ENCODE results near the gene OBI1. TPM values are rescaled to one million over a fixed set of nuclear protein-coding genes. Genes with fewer than 3 reads are reported as not detected.

OBI1 gene, protein sequence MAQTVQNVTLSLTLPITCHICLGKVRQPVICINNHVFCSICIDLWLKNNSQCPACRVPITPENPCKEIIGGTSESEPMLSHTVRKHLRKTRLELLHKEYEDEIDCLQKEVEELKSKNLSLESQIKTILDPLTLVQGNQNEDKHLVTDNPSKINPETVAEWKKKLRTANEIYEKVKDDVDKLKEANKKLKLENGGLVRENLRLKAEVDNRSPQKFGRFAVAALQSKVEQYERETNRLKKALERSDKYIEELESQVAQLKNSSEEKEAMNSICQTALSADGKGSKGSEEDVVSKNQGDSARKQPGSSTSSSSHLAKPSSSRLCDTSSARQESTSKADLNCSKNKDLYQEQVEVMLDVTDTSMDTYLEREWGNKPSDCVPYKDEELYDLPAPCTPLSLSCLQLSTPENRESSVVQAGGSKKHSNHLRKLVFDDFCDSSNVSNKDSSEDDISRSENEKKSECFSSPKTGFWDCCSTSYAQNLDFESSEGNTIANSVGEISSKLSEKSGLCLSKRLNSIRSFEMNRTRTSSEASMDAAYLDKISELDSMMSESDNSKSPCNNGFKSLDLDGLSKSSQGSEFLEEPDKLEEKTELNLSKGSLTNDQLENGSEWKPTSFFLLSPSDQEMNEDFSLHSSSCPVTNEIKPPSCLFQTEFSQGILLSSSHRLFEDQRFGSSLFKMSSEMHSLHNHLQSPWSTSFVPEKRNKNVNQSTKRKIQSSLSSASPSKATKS
- total RNA-seq, result 10 to 100 TPM; 19.8 to 20.0 TPM

DNA sequence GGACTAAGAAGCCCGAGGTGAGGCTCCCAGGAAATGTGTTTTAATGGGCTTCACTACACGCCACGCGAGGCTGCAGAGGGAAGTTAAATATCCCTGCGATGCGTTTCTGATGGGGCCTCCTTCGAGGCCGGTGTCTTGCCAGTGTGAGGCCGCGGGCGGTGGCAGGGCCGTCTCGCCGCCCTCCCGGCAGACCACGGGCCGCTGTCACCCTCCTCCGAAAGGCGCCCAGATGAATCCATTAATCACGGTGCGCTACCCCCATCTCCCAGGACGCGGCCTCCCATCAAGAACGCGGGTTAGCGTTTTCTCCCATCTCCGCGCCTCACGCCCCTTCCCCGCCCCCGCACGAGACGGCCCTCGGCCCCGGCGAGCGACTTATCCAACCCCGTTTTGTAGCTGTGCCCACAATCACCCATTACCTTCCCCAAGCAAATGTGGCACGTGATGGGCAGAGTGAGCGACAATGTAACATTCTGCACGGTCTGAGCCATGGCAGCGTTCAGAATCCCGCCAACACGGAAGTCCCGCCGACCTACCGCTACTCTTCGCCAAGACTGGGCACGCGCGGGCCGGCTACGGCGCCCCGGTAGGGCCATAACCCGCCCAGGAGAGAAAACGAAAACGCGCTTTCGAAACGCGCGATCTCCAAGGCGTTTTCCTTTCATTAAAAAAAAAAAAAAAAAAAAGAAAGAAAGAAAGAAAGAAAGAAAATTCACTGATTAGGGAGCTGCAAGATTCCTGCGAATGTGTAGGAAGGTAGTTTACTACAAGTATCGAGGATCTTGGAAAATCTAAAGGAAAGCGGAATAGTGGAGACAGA, at the start of gene OBI1:
Gene OBI1 (minus strand): TSS at position 526 of the 820 bp plus-strand sequence. CDS start 35 bp downstream, at position 491.
- ChIA-PET POLR2A (interaction anchor here (0.6 to 0.7 kb wide), 2 partner anchors 31 to 909 kb away, joined by 5 read pairs; no protein-coding TSS in a partner anchor), CTCF (interaction anchor here (1.1 kb wide), 1 partner anchor 697 kb away, joined by 4 read pairs; no protein-coding TSS in a partner anchor)

DNA sequence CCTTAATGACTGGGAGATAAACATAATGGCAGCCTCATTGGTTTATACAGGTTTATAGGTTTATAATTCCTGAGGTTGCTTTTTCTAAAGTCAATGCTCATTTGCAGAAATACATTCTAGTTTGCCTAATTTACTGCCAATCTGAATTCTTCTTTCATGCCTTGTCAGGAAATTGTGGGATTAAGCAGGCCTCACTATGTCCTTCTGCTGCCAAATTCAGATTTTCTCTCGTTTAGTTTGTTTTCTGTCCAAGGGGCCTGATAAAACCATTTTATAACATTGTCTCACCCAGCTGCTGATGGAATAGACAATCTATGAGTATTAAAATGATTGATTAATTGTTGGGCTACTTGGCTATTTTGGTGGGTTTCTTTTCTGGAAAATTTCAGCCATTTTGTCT, 42.4 kb upstream of the OBI1 start:
- CTCF ChIA-PET, result no interaction called here
- POLR2A ChIA-PET, result no interaction called here

DNA sequence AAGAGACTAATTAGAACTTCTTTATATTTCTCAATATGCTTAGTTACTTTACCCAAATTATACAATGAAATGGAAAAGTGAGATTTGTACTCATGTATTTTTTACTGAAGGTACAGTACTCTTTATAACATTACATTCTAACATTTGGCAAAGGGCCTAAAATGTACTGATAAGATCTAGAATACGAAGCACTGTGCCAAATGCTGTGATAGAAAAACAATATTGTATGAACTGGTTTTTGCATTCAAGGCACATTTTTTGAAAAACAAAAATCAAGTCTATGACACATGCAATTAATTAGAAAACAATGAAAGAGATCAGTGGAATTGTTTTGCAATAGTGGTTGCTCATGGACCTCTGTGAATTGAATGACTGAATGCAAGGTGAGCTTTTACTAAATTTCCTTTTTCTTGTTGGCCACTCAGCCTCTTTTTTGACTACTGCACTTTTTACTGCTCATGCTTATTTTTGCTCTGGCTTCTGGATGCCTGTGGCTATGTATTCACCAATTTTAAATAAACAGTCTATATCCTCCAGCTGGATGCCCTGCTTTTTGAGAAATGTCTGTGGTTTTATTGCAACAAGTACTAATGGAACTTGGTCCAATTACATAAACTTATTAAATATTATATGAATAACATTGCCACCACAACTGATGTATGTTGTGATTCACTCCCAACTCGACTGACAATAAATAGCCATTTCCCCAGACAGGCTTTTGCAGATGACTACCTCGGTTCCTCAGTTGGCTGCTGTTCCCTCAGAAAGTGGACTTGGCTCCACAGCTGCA, 41.4 kb upstream of the OBI1 start:
- CTCF ChIA-PET, result interaction anchor here (0.9 kb wide), 1 partner anchor 12 kb away, joined by 3 read pairs; no protein-coding TSS in a partner anchor
- POLR2A ChIA-PET, result no interaction called here

DNA sequence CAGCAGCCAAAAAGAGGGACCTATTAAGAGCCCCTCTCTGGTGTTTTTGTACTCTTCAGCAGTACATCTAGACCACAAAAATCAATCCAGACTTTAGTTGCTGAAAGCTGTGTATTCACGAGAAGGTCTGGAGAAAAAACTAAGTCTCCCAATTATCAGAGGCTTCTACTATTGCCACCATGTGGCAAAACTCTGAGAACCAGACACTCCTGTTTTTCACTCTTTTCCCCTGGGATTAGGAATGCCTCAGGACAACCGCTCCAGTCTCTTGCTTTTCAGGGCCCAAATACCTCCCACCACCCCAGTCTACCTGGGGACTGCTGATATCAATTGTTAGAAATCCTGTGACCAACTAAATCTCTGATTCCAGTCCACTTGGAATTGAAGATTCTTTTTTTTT, 30.1 kb upstream of the OBI1 start:
- CTCF ChIA-PET, result no interaction called here
- POLR2A ChIA-PET, result no interaction called here

DNA sequence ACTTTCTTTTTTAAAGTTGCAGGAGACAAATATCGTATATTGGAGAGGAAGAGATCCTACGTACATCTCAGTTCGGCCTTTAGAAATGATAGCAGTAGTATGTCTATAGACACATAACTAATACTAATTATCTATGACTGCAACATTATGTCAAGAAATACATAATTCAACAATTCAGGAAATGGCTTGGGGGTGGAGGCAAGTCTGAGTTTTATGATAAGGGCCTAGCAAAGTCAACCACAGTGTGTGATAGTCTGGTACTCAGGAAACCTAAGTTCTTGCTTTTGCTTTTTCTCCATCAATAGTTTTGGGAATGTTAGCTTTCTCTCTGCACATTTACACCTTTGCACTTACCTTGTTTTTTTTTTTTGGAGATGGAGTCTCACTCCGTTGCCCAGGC, 27.5 kb upstream of the OBI1 start:
- CTCF ChIA-PET, result no interaction called here

DNA sequence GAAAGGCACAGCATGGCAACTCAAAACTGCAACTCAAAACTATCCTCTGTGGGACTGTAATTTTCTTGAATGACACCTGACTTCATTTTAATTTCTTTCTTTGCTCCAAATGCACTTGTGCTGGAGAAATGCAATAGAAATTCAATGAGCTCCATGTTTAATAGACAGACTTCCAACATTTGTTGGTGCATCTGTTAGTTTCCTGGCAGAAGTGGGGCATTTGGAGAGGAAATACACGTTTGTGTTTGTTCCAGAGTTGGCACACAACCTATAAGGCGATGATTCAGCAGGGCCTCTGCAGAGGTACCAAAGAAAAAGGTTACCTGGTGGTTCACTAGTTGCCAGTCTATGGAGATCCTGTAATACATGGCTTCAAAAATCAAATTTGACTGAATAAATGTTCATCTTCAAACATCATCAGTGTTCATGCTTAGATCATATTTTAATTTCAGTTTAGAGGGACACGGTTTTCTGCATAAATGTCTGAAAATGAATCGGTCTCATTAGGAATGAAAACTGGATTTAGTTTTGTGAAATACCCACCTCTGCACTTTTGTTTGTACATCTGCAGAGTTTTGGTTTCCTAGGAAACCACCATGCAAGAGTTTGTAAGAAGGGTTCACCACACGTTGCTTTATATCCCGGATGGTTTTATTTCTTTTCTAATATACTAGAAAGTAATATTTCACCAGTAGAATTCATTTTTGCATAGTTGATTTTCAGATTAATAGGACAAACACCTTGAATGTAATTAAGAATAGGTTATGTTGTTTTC, 21.8 kb upstream of the OBI1 start:
- POLR2A ChIA-PET, result no interaction called here
- CTCF ChIA-PET, result no interaction called here

More for the DNA sequence above, 27.5 kb upstream of the OBI1 start:
- POLR2A ChIA-PET, result interaction anchor here (0.6 kb wide), 1 partner anchor 1422 kb away, joined by 7 read pairs; no protein-coding TSS in a partner anchor

DNA sequence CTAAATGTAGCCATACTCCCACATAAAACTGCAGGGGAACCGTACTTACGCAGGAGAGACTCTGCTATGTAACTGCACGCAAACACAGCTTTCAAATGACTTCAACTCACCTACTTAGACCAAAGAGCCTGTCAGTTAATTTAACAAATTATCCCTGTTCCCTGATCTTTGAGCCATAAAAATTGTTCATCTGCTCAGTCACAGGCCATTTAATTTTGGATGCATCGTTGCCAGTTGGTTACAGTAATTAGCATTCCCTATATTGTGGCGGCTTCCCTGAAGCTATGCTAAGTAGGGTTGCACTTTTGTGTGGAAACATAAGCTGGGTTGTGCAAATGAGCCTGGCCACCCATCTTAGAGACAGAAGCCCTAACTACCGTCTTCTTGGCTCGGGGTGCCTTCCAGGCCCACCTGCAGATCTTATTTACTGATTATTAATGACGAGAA, 21.2 kb upstream of the OBI1 start:
- ChIA-PET CTCF (no interaction called here), POLR2A (no interaction called here)

DNA sequence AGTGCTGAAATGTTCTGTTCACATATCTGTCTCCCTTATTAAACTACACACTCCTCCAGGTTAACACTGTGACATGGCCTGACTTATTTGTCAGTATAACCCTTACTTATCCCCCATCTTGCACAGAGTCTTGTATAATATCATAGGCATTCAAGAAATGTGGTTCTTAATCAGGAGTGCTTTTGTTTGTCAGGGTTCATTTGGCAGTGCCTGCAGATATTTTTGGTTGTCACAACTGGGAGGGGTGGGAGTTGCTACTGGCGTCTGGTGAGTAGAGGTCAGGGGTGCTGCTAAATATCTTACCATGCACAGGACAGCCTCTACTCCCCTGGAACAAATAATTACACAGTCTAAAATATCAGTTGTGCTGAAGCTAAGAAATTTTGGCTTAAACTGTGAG, 20.4 kb upstream of the OBI1 start:
- ChIA-PET CTCF (no interaction called here), POLR2A (no interaction called here)

DNA sequence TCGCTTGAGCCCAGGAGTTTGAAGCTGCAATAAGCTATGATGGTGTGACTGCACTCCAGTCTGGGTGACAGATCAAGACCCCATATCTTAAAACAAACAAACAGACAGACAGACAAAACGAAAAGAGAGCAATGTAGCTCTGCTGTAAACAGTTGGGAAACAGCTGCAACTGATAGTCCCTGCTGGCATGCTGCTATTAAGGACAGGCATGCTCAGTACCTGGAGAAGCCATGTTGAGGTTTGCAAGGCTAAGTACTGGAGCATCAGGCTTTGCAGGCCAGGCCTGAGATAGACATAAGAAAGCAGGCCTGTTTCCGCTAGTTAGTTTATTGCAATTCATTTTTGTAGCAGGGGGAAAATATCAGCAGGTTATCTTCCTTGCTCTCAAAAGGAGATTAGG, 16.2 kb upstream of the OBI1 start:
- CTCF ChIA-PET, result no interaction called here
- POLR2A ChIA-PET, result no interaction called here

DNA sequence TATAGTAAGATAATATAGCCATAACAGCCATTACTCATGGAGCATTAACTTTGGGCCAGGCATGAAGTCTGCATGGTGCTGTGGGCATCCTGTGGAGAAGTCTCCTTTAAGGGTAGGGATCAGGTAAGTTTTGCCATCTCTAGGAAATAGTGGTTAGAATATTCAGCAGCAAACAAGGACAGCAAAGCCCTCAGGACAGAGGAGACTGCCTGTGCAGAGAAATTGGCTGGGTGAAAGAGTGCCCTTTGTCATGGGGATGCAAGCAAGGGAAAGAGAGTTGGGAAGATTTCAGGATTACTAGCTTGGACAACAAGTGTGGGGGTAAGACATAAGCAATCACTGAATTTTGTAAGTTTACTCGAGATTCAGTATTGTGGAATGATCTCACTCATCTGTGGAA, 15.7 kb upstream of the OBI1 start:
- CTCF ChIA-PET, result no interaction called here
- POLR2A ChIA-PET, result no interaction called here

DNA sequence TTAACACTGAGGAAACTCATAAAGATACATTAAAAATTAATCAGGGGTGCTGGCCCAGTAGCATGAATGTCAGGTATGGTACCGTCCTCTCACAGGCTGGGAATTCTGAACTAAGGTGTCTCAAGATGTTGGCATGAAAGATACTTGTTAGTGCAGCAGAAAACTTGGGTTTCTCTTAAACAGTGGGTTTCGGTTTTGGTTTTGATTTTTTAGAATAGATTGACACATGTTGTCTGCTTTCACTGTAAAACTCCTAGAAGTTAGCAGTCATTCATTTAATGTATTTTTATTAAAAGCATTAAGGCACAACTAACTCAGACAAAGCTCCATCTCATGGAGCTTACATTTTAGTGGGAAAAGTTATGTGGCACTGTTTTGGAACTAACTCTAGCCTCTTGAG, 3.5 kb upstream of the OBI1 start:
- POLR2A ChIA-PET, result no interaction called here
- CTCF ChIA-PET, result no interaction called here

DNA sequence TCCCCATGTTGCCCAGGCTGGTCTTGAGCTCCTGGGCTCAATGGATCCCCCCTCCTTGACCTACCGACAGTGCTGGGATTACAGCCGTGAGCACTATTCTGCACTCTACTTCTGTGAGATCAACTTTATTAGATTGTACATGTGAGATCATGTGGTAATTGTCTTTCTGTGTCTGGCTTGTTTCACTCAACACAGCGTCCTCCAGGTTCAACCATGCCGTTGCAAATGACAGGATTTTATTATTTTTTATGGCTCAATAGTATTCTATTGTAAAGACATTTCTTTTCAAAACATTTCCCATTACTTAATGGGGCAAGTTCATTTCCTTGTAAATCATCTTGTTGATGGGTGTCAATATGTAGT, 1.5 kb upstream of the OBI1 start:
- ChIA-PET CTCF (no interaction called here), POLR2A (no interaction called here)

DNA sequence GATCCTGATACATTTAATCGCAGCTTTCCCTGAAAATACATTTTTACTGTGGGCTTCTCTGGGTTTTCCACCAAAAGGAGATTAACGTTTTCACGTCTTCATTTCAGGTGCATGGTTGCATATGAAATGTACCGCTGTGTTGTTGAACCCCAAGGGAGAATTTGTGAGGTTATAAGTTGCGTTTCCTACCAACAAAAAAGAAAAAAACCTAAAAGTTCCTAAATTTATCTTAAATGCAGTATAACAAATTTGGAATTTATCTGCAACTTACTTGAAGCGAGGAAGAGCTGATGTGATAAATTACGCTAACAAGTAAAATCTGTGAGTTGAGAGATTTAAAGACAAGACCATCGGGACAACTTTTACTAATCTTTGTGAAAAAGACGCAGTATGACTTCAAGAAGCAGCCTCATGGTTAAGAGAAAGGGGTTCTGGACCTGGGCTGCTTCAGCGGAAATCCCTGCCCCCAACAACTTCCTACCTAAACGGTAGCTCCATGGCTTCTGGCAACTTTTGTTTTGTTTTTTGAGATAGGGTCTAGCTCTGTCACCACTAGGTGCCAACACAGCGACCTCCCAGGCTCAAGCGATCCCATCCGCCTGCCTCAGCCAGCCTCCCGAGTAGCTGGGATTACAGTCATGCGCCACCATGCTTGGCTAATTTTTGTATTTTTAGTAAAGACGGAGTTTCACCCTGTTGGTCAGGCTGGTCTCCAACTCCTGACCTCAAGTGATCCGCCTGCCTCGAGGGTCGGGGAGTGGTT, 958 bp upstream of the OBI1 start:
- POLR2A ChIA-PET, result interaction anchor here (0.6 to 0.7 kb wide), 2 partner anchors 32 to 910 kb away, joined by 5 read pairs; no protein-coding TSS in a partner anchor

DNA sequence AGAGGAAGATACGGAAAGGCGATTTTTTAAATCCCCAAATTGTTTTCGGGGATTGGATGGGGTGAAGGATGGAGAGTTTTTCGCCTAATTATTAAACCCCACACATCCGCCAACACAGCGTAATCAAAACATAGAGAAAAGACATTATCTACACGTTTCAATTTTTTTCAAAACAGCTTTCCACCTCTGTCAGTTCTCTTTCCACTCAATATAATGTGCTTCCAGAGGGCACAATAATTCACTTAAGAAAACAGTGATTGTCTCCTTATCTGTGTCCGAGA, 435 bp upstream of the OBI1 start:
- POLR2A ChIA-PET, result interaction anchor here (0.6 to 0.7 kb wide), 2 partner anchors 31 to 909 kb away, joined by 5 read pairs; no protein-coding TSS in a partner anchor
- CTCF ChIA-PET, result interaction anchor here (1.1 kb wide), 1 partner anchor 696 kb away, joined by 4 read pairs; no protein-coding TSS in a partner anchor

More for the DNA sequence above, 958 bp upstream of the OBI1 start:
- CTCF ChIA-PET, result interaction anchor here (1.1 kb wide), 1 partner anchor 696 kb away, joined by 4 read pairs; no protein-coding TSS in a partner anchor

DNA sequence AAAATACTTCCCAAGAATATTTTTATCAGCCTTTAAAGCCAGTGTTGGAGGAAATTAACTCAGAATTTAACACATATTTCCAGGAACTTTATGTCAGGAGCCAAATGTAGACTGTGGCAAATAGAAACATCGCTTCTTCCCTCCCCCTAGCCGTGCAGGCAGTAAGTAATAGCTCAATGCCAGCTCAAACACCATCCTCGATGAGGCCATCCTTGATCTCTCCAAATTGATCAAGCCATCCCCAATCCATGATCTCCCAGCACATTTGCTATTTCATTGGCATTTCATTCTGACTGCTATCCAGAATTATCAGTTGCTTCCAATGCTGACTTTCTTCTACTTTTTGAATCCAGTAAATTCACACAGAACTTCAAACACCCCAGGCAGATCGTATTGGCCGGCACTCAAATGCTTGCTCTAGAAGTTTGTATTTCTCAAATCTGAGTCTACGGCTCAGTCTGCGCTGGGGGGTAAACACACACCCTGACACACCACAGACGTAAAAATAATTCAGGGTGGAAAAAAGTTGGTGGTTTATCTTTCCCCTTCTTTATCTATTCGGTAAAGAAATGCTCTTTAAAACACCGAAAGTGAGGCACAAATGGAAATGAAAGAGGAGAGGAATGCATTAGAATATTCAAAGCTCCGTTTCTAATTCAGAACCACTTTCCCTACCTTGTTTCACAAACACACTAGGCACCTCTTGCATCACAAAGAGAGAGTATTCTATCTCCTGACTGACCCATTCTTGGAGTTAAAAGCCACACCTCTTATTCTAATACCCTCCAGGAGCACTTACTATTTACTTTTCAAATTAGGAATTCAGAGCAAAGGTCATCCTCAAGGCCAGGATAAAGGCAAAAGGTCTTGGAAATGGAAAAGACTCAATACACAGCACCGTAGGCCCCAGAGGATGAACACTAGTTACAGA, 991 bp downstream of the OBI1 start:
- POLR2A ChIA-PET, result no interaction called here
- CTCF ChIA-PET, result no interaction called here

DNA sequence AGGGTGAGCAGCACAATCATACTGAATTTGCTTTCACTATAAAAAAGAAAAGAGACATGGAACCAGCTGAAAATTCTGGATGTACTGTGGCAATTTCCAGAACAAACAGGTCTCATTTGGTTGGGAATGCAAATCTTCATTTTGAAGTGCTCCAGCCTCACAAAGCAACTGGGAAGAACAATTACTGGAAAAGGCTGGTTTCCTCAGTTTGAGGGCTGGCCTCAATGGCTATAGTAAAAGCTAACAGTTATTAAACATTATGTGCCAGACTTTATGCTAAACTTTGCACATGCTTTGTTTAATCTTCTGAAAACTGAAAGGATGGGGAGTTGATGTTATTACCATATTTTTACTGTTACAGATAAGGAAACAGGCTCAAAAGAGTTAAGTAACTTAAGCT, 3.0 kb downstream of the OBI1 start:
- POLR2A ChIA-PET, result no interaction called here
- CTCF ChIA-PET, result no interaction called here

DNA sequence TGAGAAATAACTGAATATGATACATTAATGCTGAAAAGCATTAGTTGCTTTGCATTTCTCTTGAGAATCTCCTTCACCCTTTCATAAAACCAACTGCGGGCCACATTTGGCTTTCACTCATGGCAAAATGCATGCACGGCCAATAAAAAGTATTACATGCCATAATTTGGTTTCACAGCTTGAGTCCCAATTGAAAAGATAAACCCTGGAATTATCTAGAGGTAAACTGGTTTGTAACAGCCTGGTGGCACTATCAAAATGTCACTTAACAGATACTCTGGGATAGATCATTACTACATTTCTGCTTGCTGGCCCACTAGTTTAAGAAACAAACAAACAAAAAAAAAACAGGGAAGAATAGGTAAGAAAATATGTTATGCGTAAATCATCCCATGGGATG, 3.9 kb downstream of the OBI1 start:
- POLR2A ChIA-PET, result no interaction called here
- CTCF ChIA-PET, result no interaction called here

All from activated CD8-positive, alpha-beta memory T cell treated with anti-CD3 and anti-CD28 coated beads for 36 hours (primary cell).